Hematopoietic multipotent progenitor cell treated with erythropoietin and hydrocortisone succinate and interleukin-3 and kit ligand, for 4 days (in vitro differentiated cells): ENCODE measurements around the gene PNKD.

Experiments used
- DNase-seq: peaks from one replicate; pipeline ENCODE4 v3.0.0-alpha.2; 2015

The PNKD gene

DNA sequence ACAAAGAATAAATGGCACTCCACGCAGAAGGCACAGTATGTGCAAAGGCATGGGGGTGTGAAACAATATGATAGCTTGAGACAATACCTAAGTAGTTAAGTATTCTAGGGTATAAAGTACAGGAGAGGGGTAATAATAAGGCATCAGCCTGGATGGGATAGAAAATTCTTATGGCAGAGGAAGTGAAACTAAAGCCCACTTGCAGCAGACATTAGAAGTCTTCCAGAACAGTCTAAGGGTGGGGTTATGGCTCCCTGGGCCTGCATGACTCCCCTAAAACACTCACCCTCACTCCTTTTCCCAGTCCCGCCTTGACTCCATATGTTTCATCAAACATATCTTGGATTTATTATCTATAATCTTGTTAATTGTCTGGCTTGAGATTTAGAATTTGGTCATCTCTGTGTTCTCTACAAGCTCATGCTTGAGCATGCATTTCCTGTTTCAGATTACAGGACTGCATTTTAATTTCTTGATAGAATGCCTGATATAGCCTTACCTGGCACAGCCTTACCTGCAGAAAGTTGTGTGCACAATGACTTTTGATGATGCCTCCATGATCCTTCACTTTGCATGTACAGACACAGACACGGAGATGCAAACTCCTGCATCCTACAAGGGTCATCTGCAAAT lies 50.5 kb downstream of the PNKD start:
- DNase-seq: no peak

DNA sequence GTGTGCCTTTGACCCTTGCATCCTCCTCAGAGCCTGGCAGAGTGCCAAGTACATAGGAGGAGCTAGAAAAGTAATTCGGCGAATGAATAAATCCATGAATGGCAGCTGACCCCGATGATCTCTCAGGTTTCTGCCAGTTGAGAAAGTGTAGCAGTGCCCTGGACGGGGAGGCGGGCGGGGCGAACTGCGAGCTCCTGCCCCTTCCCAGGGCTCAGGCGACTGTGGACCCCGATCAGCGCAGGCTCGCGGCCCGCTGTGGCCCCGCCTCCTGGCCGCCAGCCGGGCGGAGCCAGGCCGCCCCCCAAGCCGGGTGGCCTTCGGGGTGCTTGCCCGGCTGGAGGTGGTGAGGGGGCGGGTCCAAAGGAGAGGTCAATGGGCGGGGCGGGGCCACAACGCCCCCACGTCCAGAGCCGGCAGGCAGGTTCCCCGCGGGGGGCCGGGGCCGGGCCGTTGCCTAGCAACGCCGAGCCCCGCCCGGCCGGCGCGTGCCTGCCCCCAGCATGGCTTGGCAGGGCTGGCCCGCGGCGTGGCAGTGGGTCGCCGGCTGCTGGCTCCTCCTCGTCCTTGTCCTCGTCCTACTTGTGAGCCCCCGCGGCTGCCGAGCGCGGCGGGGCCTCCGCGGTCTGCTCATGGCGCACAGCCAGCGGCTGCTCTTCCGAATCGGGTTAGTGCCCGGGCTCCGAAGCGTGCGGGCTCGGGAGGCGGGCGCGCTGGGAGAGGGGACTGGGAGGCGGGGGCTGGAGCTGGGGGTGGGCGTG lies 52.6 kb downstream of the PNKD start:
- peak; percentile 94 for DNase-seq

DNA sequence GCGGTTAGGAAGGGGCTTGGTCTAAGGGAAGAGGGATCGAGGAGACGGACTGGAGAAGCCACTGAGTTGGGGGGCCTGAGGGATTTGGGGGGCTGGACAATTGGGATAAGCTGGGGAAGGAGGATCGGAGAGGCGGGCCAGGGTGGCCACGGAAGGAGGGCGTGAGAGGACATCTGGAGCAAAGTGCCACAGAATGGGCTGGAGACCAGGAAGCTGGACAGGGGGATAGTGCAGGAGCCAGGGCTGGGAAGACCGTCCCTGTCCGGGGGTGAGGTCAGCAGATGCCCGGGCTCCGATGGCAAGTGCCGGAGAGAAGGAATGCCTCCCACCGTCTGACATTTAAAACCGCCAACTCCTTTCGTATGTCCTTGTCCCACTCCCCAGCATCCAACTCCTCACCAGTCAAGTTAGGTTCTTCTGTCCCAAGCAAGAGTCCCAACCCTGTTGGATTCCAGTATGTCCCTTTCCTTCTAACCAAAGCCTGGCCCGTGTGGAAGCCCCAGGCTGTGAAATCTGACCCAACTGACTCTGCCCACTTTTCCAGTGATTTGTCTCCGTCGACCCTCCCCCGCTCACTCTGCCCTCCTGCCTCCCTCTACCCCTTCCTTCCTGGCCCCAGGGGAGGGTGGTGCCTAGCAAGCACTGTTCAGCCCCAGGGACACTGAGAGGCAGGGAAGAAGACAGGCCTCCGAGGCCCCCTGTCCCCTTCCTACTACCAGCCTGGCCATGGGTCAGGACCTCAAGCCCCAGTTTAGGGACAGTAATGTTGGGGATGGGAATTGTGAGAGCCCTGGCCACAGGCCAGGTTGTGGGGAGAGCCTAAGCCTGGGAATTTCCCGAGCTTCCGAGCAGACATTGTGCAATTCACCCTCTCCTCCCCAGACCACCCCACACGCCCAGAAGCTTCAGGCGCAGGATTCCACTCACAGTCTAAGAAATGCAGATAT lies 53.5 kb downstream of the PNKD start:
- peak; percentile 44 for DNase-seq

DNA sequence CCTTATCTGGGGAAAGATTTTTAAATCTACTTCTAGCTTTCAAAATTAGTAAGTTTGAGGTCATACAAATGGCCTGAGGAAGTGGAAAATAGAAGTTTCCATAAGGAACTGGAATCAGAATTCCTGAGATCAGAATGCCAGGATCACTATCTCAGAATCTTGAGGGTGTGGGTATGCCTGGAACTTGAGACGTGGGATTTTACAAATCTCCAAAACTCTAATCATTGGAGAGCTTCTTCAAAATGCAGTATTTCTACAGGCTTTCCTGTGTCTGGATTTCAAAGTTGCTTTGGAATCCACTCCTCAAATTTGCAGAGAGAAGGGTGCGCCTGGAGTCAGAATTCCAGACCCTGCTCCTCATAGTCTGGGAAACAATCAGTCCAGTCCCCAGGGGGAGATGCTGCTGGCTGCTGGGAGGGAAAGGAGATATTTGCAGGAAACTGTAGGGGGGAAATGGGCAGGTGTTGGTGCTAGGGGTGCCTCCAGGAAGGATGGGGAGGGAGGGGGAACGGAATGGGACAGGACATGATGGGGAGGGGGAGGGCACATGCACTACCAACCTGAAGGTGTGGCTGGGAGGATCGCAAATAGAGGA lies 55.3 kb downstream of the PNKD start:
- no peak for DNase-seq

DNA sequence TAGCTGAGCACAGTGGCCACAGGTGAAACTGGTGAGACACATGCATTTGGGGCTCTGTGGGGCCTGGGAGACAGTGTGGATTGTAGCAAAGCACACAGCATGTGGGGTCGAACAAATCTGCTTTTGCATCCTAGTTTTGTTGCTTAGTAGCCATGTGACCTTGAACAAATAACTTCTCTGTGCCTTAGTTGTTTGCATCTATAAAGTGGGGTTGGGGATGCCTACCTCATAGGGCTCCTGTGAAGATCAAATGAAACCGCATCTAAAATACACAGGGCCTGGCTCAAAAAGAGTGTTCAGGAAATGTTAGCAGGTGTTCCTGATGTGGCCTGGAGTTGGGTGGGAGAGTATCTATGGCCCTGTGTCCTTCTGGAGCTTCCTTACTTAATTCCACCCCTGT lies 56.0 kb downstream of the PNKD start:
- no peak for DNase-seq

DNA sequence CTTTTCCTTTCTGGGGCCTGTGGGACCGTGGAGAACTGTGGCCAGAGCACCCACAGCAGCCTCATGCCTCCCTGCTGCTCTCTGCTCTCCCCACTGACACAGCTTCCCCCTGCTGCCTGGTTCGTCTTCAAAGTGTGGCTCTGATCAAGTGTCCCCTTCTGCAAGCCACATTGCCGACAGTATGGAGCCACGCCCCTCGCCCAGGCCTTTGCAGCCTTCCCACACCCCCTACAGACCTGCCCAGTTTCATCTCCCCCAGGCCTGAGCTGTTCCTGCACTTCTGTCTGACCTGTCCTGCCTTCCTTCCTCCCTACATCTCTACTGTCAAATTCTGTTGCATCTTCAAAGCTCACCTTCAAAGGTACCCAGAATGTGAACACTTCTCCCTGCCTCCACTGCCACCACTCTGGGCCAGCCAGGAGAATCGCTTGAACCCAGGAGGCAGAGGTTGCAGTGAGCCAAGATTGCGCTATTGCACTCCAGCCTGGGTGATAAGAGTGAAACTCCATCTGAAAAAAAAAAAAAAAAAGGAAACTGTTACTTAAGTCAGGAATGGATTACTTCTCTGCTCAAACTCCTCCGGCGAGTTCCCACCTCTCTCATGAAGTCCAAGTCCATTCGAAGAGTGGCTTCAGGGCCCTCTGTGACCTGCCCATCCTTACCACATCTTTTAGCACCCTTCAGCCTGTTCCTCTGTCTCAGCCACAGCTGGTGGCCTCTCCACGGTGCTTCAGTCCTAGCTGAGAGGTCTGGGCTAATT lies 57.3 kb downstream of the PNKD start:
- peak; percentile 74 for DNase-seq

DNA sequence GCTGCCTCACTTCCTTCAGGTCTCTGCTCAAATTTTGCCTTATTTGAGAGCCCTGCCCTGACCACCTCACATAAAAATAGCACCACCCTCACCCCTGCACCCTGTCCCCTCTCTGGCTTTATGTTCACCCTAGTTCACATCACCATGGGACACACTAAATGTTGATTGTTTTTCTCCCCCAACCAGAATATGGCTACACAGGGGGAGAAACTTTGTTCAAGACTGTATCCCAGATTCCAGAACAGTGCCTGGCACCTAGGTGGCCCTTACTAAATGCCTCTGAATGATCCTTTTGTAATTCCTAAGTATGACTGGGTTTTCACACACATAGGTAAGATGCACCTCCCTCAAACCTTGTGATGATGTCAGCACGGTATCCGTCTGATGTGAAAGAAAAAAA lies 58.0 kb downstream of the PNKD start:
- DNase-seq: no peak

DNA sequence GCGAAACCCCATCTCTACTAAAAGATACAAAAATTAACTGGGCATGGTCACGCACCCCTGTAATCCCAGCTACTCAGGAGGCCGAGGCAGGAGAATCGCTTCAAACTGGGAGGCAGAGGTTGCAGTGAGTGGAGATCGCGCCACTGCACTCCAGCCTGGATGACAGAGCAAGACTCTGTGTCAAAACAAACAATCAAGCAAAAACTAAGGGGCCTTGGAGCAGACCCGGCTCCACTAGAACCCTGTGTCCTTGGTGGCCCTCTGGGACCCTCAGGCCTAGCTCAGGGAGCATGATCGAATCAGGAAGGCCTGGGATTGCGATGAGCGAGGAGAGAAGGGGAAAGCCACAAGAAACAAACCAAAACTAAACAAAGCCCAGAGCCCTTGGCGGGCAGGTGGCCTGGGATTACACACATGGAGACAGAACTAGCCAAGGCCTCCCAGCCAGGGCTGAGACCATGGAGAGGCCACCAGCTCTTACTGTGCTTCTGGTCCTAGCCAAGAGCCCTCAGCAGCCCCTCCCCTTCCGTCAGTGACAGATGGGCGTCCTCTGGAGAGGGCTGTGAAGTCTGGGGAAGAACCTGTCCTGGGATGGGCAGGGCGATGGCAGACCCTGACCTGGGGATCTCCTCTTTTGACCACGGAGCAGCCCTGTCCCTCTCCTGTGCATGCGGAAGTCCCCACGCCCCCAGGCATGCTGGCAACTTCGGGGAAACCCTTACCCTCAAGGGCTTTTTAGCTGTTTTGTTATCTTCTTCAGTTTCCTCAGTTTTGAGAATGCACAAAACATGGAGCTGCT lies 58.9 kb downstream of the PNKD start:
- peak; percentile 45 for DNase-seq

DNA sequence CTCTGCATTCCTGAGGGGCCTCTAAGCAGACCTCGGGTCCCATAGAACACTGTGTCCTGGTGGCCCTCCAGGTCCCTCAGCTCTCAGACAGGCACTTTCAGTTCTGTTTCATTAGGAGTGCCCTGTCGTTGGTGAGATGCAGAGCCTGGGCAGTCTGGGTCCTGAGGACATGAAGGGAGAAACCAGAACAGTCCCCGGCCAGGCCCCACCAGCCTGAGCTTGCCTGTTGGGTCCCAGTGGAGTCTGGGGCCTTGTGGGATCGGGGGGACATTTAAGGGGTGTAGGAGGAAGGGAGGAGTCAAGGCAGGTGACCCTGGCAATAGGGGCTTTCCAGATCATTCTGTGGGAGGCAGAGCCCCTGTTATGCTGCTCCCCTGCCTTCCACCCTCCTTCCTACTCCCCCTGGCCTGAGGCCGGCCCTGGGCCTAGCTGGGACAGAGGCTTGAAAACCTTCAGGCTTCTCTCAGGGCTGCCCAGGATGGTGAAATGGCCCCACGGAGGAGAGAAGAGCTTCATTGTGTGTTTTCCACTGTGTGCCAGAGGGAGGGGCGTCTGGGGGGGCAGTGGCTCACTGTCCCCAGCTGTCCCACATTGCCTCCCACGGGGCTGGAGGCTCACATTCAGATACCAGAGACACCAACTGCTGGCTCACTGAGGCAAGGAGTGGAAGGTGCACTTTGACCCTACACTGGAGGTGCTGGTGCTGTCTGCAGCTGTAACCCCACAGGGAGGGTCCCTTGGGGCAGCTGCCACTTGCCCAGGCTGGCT lies 59.7 kb downstream of the PNKD start:
- no peak for DNase-seq

DNA sequence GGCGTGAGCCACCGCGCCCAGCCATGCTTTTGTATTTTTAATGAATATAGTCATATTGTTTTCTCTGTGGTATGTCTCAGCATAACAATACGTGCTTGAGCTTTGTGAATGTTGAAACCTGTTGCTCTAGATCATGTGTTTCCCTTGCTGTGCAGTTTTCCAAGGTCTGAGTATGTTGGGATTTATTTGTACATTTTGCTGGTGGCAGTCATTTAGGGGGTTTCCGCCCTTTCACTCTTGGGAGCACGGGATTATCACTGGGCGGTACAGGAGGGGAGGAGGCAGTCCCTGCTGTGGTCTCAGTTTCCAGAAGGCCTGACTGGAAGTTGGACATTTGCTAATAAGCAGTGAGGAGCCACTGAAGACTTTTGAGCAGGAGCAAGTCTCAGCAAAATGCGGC lies 61.4 kb downstream of the PNKD start:
- no peak for DNase-seq

DNA sequence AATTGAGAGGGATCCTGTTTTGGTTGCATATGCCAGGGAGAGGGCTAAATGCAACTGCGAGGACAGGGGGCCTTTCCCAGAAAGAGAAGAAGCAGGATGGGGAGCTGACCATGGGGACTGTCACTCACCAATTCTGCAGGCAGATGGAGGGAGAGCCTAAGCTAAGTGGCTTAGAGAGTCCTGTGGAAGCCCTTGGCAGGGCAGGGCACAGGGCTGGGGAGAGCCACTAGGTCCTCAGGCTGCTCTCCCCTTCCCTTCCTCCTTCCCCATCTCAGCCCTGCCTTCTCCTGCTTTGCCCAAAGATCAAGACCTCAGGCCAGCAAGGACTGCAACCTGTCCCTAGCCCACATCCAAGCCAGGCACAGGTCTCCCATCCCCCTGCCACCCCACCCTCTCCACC lies 62.0 kb downstream of the PNKD start:
- DNase-seq: peak; percentile 50

DNA sequence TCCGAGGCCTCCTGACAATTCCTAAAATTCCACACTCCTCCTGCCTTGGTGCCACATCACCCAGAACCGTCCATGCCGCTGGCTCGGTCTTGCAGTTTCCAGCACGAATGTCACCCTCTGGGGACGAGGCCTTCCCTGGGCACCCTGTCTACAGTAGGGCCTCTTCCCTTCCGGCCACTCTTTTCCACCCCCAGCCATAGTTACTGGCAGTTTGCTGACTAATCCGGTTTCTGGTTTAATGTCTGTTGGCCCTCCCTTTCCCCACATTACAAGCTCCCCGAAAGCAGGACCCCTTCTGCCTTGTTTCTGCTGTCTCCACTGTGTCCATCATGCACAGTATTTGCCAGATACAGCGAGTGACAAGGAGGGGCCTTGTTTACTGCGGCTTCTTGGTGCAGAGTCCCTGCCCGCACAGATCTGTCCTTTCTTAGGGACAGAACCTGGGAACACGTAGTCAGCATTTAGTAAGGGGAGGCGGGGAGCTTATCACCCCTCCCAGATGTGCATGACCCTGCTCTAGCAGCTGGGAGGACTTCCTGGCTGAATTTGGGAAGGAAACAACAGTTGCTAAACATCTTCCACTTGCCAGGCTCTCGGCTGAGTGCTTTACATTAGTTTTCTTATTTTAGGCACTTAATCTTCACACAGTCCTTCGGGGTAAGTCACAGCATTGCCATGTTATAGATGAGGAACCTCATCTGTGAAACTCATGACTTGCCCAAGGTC lies 62.8 kb downstream of the PNKD start:
- DNase-seq: peak; percentile 95

DNA sequence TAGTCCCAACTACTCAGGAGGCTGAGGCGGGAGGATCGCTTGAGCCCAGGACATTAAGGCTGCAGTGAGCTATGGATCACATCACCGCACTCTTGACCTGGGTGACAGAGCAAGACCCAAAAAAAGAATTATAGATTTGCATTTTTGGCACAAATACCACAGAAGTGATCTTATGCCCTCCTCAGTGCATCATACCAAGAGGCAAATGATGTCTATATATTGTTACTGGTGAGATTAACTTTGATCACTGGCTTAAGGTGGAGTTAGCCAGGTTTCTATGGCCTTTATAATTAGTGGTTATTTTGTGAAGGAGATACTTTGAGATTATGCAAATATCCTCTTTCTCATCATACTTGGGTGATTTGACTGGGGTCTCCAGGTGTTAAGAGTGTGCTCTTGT lies 64.2 kb downstream of the PNKD start:
- DNase-seq: no peak

DNA sequence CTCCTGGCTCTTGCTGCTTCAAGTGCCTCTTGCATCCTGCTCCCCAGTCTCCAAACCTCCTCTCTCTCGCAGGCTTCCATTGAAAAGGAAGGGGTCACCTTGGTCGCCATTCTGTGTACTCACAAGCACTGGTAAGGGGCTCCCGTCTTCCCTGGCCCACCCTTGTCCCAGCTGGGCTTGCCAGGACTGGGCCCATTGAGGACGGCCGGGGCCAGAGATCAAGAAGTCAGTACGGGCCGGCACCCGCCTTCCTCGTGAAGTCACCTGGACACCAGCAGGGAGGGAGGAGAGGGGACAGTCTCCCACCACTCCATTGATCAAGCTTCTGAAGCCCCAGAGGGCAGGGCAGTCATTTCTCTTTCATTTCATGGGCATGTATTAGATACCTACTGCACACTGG lies 70.3 kb downstream of the PNKD start:
- DNase-seq: no peak

DNA sequence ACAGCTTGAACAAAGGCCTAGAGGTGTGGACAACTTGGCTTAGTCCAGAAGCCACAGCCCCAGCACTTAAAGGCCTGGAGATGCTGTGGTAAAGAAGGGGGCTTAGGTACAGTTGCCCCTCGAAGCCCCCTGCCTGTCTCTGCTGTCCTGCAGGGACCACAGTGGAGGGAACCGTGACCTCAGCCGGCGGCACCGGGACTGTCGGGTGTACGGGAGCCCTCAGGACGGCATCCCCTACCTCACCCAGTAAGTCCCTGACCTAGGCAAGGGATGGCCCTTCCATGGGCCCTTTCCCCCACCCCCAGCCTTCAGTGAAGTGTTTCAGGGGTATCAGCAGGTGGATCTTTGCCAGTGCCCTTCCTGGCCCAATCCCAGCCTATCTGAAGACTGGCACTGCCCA lies 71.1 kb downstream of the PNKD start:
- DNase-seq: no peak

DNA sequence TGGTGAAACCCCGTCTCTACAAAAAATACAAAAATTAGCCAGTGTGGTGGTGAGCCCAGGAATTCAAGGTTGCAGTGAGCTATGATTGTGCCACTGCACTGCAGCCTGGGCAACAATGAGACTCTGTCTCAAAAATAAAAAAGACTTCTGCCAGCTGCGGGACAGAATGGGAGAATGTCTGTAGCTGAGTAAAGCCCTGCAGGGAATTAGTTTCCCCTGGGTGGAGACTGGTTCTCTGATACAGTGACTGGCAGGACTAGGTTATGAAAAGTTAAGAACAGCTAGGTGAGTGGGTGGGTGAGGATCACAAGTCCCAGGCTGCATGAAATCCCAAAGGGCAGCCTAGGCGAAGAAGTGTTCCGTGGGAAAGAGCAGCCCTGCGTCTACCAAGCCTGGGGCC lies 72.5 kb downstream of the PNKD start:
- no peak for DNase-seq

DNA sequence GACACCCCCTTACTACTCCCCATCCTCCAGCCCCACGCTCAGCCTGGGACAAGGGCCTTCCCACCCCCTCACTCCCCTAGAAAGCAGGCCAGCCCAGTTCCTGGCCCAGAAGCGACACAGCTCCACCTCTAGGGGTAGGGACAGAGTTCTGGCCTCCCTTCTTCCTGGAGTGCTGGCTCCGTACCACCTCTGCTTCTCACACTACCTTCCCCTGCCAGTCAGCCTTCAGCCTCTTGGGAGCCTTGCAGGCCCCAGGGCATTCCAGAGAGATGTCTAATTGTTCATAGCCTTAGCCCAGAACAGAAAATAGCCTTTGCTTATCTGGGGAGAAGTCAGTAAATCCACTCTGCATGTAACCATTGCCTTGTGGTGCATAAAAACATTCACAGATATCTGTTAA lies 73.3 kb downstream of the PNKD start:
- no peak for DNase-seq

DNA sequence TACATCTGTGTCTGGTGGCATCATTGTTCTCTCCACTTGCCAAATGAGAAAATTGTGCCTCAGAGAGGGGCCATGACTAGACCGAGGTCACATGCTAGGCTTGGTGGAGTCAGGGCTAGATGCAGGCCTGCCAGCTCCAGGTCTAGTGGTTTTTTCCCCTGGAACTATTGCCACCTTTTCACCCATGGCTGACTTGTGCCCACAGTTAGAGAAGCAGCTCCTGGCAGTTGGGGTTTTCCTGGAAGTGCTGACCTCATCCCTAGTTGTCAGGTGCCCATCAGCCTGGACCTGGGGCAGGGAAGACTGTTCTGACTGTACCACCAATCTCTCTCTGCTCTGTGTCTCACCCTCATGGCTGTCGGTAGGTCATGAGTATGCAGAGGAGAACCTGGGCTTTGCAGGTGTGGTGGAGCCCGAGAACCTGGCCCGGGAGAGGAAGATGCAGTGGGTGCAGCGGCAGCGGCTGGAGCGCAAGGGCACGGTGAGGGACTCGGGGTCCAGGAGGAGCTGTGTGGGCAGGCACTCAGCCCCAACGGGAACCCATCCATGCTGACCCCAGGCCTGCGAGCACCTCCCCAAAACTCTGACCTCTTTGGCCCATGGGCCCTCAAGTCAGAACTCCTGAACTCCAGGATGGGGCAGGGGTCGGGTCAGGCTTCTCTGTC lies 73.9 kb downstream of the PNKD start:
- DNase-seq: no peak

DNA sequence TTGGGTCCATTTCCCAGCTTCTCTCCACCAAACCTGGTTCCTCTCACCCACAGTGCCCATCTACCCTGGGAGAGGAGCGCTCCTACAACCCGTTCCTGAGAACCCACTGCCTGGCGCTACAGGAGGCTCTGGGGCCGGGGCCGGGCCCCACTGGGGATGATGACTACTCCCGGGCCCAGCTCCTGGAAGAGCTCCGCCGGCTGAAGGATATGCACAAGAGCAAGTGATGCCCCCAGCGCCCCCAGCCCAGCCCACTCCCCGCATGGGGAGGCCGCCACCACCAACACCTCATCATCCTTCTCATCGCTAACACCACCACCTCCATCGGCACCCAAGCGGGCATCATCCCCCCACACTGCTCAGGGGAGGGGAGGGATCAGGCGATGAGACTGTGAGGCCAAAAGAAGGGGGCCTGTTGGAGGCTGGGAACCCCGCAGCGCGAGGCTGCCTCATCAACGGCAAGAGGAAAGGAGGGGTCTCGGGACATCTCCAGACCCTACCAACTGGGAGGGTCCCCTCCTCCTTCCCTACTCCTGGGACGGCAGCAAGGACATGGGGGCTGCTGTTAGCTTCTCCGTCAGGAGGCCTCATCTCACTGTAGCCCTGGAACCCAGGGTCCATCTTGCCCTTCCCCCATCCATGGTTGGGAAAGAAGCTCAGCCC lies 74.6 kb downstream of the PNKD start:
- DNase-seq: no peak
